Smooth muscle cell (in vitro differentiated cells): ENCODE data around the gene DDX54. TPM values are rescaled to one million over a fixed set of nuclear protein-coding genes. Genes with fewer than 3 reads are reported as not detected.

Experiments used
- DNase-seq: peaks from one replicate; lab custom pipeline; 2025; ENCODE audit not compliant: unreplicated experiment; lab: John Stamatoyannopoulos, UW
- H2AFZ ChIP-seq: fragments of 200-600 bp; sonication (generic); 2 replicates; pipeline ENCODE4 v1.6.0; 2016; ENCODE audit warnings: antibody characterized with exemption, low read depth, mild to moderate bottlenecking
- H3F3A ChIP-seq: fragments of 200-600 bp; sonication (generic); 2 replicates; pipeline ENCODE4 v1.6.0; 2017; ENCODE audit warnings: antibody characterized with exemption, low read depth
- H3K27ac ChIP-seq: fragments of 200-600 bp; sonication (generic); 2 replicates; pipeline ENCODE4 v1.5.1; 2016; ENCODE audit warnings: low read depth, mild to moderate bottlenecking
- H3K27me3 ChIP-seq: fragments of 200-600 bp; sonication (generic); 2 replicates; pipeline ENCODE4 v1.6.1; 2016; ENCODE audit warnings: low read depth, mild to moderate bottlenecking
- H3K36me3 ChIP-seq: fragments of 200-600 bp; sonication (generic); 2 replicates; pipeline ENCODE4 v1.5.1; 2016; ENCODE audit warnings: low read depth
- H3K4me1 ChIP-seq: fragments of 200-600 bp; sonication (generic); 2 replicates; pipeline ENCODE4 v1.5.1; 2016; ENCODE audit warnings: low read depth
- H3K4me2 ChIP-seq: fragments of 200-600 bp; sonication (generic); 2 replicates; pipeline ENCODE4 v1.6.0; 2016; ENCODE audit warnings: mild to moderate bottlenecking
- H3K4me3 ChIP-seq: fragments of 200-600 bp; sonication (generic); 2 replicates; pipeline ENCODE4 v1.5.1; 2016; ENCODE audit warnings: mild to moderate bottlenecking
- H3K79me2 ChIP-seq: fragments of 200-600 bp; sonication (generic); 2 replicates; pipeline ENCODE4 v1.6.0; 2016; ENCODE audit warnings: low read depth, mild to moderate bottlenecking
- H3K9ac ChIP-seq: fragments of 200-600 bp; sonication (generic); 2 replicates; pipeline ENCODE4 v1.6.0; 2016; ENCODE audit warnings: low read depth
- H3K9me3 ChIP-seq: fragments of 200-600 bp; sonication (generic); replicated peaks from 2 replicates; pipeline ENCODE4 v1.5.1; 2016; ENCODE audit warnings: low read depth
- H4K20me1 ChIP-seq: fragments of 200-600 bp; sonication (generic); 2 replicates; pipeline ENCODE4 v1.6.0; 2016; ENCODE audit warnings: low read depth
- WGBS: methylation state at CpG from one replicate; pipeline ENCODE4 v1.1.7; 2016; ENCODE audit warnings: low lambda C conversion rate; 5-methylcytosine and 5-hydroxymethylcytosine counted together
- polyA plus RNA-seq: library from polyadenylated mRNA; unstranded; fragments of >200 nt; fragmentation: Nextera tagmentation; extraction: Ambion mirVana; gene quantifications from 2 replicates; pipeline ENCODE4 v1.2.1, GENCODE V29; 2016
- total RNA-seq: library from RNA; depleted of rRNA; stranded (reverse); fragments of >200 nt; gene quantifications from 2 replicates; pipeline ENCODE4 v1.2.3, GENCODE V29; 2014
- TF ChIP-seq, protein P1 (sequence below): fragments of 200-600 bp; sonication (generic); IDR thresholded peaks from 2 replicates; pipeline ENCODE4 v1.5.1; 2017; ENCODE audit warnings: borderline replicate concordance, mild to moderate bottlenecking, antibody characterized with exemption; ENCODE audit not compliant: insufficient read depth, poor library complexity, severe bottlenecking

The DDX54 gene
- total and polyA plus RNA-seq, 2 experiments from 2014 or later: 19.3 to 28.3 TPM

DNA sequence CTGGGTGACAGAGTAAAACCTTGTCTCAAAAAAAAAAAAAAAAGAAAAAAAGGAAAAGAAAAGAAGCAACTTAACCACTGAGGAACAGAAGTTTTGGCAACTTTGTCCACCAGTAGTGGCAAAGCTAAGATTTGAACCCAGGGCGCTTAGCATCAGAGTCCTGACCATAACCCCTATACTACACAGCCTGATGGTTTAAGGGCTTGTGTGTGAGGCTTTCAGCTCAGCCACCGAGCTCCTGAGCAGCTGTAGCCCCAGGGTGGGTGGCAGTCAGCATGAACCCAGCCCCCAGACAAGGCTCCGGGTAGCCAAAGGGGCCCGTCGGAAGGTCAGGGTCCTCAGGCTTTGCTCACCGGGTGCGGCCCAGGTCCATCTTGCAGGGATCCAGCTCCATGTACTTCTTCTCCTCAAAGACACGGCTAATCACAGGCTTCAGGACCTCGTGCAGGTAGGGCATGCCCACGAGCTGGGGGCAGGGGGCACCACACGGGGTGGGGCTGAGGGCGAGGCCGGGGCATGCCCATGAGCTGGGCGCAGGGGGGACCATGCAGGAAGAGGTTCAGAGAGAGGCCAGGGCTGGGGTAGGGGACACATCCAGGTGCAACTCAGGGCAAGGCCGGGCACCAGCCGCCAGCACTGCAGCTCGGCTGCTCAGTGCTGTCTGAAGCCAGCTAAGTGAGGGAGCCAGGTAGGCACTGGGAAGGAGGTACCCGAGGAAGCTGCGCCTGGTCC, 70.7 kb downstream of the DDX54 start:
- H3F3A ChIP-seq: no peaks in the 10 kb centered on the region
- DNase-seq: no peak
- H2AFZ ChIP-seq: no peak overlapping the region
- H4K20me1 ChIP-seq: no peaks in the 10 kb centered on the region
- no peaks in the 10 kb centered on the region for H3K9me3 ChIP-seq
- no peak overlapping the region for H3K4me2 ChIP-seq
- H3K79me2 ChIP-seq: no peaks in the 10 kb centered on the region
- H3K4me3 ChIP-seq: no peak overlapping the region
- H3K9ac ChIP-seq: no peak overlapping the region
- WGBS: 89% methylated on average over 18 of the region's 19 CpGs
- TF ChIP-seq, protein P1, sequence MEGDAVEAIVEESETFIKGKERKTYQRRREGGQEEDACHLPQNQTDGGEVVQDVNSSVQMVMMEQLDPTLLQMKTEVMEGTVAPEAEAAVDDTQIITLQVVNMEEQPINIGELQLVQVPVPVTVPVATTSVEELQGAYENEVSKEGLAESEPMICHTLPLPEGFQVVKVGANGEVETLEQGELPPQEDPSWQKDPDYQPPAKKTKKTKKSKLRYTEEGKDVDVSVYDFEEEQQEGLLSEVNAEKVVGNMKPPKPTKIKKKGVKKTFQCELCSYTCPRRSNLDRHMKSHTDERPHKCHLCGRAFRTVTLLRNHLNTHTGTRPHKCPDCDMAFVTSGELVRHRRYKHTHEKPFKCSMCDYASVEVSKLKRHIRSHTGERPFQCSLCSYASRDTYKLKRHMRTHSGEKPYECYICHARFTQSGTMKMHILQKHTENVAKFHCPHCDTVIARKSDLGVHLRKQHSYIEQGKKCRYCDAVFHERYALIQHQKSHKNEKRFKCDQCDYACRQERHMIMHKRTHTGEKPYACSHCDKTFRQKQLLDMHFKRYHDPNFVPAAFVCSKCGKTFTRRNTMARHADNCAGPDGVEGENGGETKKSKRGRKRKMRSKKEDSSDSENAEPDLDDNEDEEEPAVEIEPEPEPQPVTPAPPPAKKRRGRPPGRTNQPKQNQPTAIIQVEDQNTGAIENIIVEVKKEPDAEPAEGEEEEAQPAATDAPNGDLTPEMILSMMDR: no peak
- no peaks in the 10 kb centered on the region for H3K36me3 ChIP-seq
- no peaks in the 10 kb centered on the region for H3K4me1 ChIP-seq
- no peak overlapping the region for H3K27ac ChIP-seq
- H3K27me3 ChIP-seq: no peaks in the 10 kb centered on the region

DNA sequence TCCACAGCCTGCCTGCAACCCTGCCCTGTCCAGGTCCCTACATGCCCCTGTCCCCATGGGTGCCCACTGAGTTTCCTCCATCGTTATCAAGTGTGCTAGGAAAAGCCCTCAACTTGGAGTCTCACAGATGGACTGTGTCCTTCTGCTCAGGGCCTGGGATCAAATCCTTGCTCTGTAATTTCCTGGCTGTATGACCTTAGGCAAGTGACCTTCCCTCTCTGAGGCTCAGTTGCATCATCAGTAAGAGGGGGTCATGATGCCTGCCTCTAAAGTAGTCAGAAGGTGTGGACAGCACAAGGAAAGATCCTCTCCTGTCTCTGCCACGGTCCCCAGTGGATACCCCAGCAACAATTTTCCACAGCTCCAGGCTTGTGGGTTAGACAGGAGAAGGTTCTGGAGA, 71.9 kb downstream of the DDX54 start:
- H3K4me2 ChIP-seq: no peak overlapping the region
- H3K79me2 ChIP-seq: no peaks in the 10 kb centered on the region
- TF ChIP-seq, protein P1: no peak
- no peaks in the 10 kb centered on the region for H3K4me1 ChIP-seq
- no peaks in the 10 kb centered on the region for H3F3A ChIP-seq
- 74% methylated on average over 2 of the region's 2 CpGs for WGBS
- H2AFZ ChIP-seq: no peak overlapping the region
- H4K20me1 ChIP-seq: no peaks in the 10 kb centered on the region
- DNase-seq: no peak
- no peak overlapping the region for H3K9ac ChIP-seq
- H3K27ac ChIP-seq: no peak overlapping the region
- H3K4me3 ChIP-seq: no peak overlapping the region
- H3K9me3 ChIP-seq: no peaks in the 10 kb centered on the region
- no peaks in the 10 kb centered on the region for H3K27me3 ChIP-seq
- H3K36me3 ChIP-seq: no peaks in the 10 kb centered on the region

DNA sequence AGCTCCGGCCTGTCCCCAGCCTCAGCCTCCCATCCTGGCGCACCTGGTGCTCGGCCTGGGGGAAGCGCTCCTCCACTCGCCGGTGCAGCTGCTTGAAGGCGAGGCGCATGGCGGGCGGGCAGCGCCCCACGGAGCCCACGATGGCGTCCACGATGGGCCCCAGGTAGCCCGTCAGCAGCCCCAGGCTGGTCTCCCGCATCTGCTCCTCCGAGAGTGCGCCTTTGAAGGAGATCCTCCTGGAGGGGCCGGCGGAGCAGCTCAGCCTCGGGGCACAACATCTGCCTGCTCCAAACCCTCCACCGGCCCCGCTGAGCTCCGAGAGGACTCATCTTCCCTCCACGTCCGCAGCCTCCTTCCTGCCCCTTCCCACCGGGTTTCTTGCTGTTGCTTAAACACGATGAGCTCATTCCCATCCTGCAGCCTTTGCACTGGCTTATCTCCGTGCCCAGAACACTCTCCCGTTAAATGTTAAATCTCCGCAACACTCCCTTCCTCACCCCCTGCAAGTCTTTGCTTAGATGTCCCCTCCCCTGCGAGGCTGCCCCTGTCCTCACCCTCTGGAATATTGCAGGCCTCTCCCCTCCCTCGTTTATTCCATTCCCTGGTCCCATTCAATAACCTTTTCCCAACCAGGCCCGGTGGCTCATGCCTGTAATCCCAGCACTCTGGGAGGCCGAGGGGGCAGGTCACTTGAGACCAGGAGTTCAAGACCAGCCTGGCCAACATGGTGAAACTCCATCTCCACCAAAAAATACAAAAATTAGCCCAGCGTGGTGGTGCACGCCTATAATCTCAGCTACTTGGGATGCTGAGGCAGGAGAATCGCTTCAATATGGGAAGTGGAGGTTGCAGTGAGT, 73.0 kb downstream of the DDX54 start:
- TF ChIP-seq, protein P1: no peak
- Histone ChIP-seq H3F3A (no peaks in the 10 kb centered on the region), H3K9ac (no peak overlapping the region), H3K27ac (no peak overlapping the region), H3K4me1 (no peaks in the 10 kb centered on the region), H4K20me1 (no peaks in the 10 kb centered on the region), H3K27me3 (no peaks in the 10 kb centered on the region), H3K36me3 (no peaks in the 10 kb centered on the region), H3K79me2 (no peaks in the 10 kb centered on the region), H2AFZ (no peak overlapping the region), H3K9me3 (no peaks in the 10 kb centered on the region), H3K4me3 (no peak overlapping the region), H3K4me2 (no peak overlapping the region)
- no peak for DNase-seq
- WGBS: 75% methylated on average over 39 of the region's 39 CpGs
